Nephron (organoid): Measurements from ENCODE around the gene COL10A1.
A peak's percentile ranks its signal among the peaks of the same experiment; 100 is the strongest.

Experiments
- H3K27ac Mint-ChIP-seq, 3 experiments: 2 replicates each; pipeline ENCODE4 v1.8.0; 2020; ENCODE audit warnings: mixed read lengths in 3 of 3, mild to moderate bottlenecking in 2 of 3, moderate library complexity in 1 of 3
- H3K27me3 Mint-ChIP-seq: 2 replicates; pipeline ENCODE4 v1.8.0; 2021; ENCODE audit warnings: low read depth, mild to moderate bottlenecking, moderate library complexity, mixed read lengths
- H3K36me3 Mint-ChIP-seq: 2 replicates; pipeline ENCODE4 v1.8.0; 2020; ENCODE audit warnings: low read depth, mixed read lengths
- H3K4me1 Mint-ChIP-seq: 2 replicates; pipeline ENCODE4 v1.8.0; 2020; ENCODE audit warnings: mixed read lengths
- H3K4me3 Mint-ChIP-seq, 3 experiments: 2 replicates each; pipeline ENCODE4 v1.8.0; 2020; ENCODE audit warnings: mild to moderate bottlenecking in 3 of 3, mixed read lengths in 3 of 3, moderate library complexity in 2 of 3
- H3K9me3 Mint-ChIP-seq: 2 replicates; pipeline ENCODE4 v1.8.0; 2020; ENCODE audit warnings: mixed read lengths
- TF ChIP-seq, protein P1 (sequence below), 3 experiments: fragments of 200-600 bp; sonication (generic); IDR thresholded peaks; one replicate each; pipeline ENCODE4 v1.5.0; 2021; ENCODE audit warnings: antibody characterized with exemption in 3 of 3; ENCODE audit not compliant: unreplicated experiment in 3 of 3

Gene COL10A1

DNA sequence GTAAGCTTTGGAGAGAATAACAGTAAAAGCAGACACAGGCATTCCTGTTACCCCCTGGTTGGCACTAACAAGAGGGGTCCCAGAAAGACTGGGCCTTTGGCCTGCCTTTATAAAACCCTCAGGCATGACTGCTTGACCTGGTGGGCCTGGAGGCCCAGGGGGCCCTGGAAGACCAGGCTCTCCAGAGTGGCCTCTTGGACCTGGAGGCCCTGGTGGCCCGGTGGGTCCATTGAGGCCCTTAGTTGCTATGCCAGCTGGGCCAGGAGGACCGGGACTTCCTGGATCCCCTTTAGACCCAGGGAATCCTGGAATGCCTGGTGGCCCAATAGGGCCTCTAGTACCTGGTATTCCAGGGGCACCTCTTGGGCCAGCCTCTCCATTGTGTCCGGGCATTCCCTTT, 5.5 kb downstream of the COL10A1 start:
- Mint-ChIP-seq H3K4me3 (no peak overlapping the region), H3K27ac (no peak overlapping the region), H3K9me3 (no peaks in the 10 kb centered on the region), H3K4me1 (no peaks in the 10 kb centered on the region), H3K36me3 (peaks cover 11% of the 10 kb centered on the region), H3K27me3 (no peaks in the 10 kb centered on the region)
- TF ChIP-seq, protein P1, sequence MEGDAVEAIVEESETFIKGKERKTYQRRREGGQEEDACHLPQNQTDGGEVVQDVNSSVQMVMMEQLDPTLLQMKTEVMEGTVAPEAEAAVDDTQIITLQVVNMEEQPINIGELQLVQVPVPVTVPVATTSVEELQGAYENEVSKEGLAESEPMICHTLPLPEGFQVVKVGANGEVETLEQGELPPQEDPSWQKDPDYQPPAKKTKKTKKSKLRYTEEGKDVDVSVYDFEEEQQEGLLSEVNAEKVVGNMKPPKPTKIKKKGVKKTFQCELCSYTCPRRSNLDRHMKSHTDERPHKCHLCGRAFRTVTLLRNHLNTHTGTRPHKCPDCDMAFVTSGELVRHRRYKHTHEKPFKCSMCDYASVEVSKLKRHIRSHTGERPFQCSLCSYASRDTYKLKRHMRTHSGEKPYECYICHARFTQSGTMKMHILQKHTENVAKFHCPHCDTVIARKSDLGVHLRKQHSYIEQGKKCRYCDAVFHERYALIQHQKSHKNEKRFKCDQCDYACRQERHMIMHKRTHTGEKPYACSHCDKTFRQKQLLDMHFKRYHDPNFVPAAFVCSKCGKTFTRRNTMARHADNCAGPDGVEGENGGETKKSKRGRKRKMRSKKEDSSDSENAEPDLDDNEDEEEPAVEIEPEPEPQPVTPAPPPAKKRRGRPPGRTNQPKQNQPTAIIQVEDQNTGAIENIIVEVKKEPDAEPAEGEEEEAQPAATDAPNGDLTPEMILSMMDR (IDR thresholded peaks at IDR 0.05; ENCODE audit: unreplicated experiment in 3 of 3): no peak

DNA sequence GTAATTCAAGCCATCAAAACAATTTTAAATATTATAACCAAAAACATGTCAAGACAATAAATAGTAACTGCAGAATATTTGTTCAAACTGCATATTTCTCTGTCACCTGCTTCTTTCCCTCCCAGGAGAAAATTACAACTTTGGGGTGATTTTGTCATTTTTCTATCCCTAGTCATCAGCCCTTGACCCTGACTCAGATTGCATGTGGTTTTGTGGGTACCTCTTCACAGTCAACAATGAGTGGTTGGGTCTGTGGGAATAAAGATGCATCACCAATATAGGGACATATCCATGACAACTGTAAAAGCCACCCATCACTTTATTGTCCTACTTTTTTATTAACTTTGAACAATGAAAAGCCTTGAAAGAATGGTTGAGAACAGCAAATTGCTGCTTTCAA, 7.3 kb downstream of the COL10A1 start:
- no peak overlapping the region for H3K27ac Mint-ChIP-seq
- TF ChIP-seq, protein P1 (IDR thresholded peaks at IDR 0.05; ENCODE audit: unreplicated experiment in 3 of 3): no peak
- no peaks in the 10 kb centered on the region for H3K27me3 Mint-ChIP-seq
- H3K4me3 Mint-ChIP-seq: no peak overlapping the region
- H3K9me3 Mint-ChIP-seq: no peaks in the 10 kb centered on the region
- no peaks in the 10 kb centered on the region for H3K4me1 Mint-ChIP-seq
- peaks cover 19% of the 10 kb centered on the region for H3K36me3 Mint-ChIP-seq

DNA sequence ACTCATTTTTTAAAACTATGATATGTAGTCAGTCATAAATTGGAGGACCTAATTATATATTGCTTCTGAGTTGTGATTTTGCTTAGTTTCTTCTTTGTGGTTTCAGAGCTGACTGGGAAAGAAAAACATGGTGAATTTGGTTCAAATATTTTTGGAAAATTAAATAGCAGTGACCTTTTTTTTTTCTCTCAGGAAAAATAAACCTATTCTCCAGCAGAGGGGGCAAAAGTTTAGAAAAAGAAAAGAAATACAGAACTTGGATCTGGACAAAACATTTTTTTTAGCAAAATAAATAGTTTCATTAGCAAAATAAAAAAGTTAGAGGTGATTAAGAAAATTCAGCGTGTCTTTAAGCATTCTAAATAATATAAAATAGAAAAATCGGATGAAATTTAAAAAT, 10.2 kb downstream of the COL10A1 start:
- H3K9me3 Mint-ChIP-seq: no peaks in the 10 kb centered on the region
- no peak overlapping the region for H3K27ac Mint-ChIP-seq
- TF ChIP-seq, protein P1 (IDR thresholded peaks at IDR 0.05; ENCODE audit: unreplicated experiment in 3 of 3): peak; percentile 34 to 52 (median 44)
- peaks cover 26% of the 10 kb centered on the region for H3K36me3 Mint-ChIP-seq
- no peak overlapping the region for H3K4me3 Mint-ChIP-seq
- no peaks in the 10 kb centered on the region for H3K27me3 Mint-ChIP-seq
- no peaks in the 10 kb centered on the region for H3K4me1 Mint-ChIP-seq

DNA sequence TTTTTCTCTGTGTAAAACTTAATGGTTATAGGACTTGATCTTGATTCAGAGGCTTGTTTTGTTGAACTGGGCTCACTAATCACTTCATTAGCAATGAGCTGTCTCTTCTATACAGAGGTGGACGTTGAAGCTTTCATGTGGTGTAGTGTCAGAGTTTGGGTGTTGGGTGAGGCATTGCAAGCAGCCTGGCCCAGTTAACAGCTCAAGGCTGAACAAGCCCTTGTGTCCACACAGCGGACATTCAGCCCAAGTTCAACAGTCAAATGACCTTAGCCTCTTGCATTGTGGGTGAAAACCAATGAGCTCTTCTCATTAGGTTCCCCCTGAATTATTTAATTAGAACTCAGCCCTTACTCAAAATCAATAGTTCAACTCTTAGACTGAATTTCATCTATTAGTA, 12.5 kb downstream of the COL10A1 start:
- Mint-ChIP-seq H3K27me3 (no peaks in the 10 kb centered on the region), H3K27ac (no peak overlapping the region), H3K4me1 (peaks cover 5% of the 10 kb centered on the region), H3K9me3 (no peaks in the 10 kb centered on the region), H3K4me3 (no peak overlapping the region), H3K36me3 (peaks cover 39% of the 10 kb centered on the region)
- TF ChIP-seq, protein P1 (IDR thresholded peaks at IDR 0.05; ENCODE audit: unreplicated experiment in 3 of 3): no peak

DNA sequence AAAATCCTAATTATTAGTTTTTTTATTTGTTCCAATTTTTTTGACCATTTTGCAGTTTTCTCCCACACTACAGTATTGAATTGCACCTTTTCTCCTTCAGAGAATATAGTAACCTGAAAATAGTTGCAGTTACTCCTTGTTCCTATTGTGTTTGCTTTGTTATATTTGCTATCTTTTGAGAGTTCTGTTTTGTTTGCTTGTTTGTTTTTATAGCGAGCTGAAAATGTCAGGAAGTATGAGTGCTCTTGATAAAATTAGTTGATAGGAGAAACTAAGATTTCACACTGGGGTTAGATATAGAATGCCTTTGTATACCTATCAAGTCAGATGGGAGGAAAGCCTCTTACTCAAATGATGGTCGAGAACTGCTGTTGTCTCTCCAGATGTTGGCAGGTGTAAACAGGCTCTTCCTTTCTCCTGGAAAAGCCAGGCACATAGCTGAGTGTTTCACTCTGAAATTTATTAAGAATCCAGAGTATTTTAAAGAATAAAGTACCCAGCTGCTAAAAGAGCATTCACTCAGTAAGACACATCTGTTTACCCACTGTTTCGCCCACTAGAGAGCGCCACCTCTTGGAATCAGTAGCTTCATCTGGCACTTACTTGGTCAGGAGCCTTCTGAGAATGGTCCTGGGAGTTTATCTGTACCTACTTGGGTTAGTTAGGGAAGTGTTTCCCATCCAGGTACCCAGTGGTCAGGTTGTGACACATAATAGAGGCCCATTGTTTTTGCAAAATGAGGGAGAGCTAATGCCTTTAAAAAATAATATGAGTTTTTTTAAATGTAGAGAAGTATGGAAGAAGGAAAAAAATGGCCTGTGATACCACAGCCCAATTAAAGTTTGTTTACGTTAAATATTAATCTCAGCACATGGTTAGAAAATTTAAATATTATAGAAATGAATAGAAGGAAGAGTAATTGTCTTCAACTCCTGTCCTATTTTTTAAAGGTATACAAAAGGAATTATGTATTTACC, 14.1 kb downstream of the COL10A1 start:
- H3K4me1 Mint-ChIP-seq: peaks cover 5% of the 10 kb centered on the region
- no peak overlapping the region for H3K27ac Mint-ChIP-seq
- H3K4me3 Mint-ChIP-seq: no peak overlapping the region
- TF ChIP-seq, protein P1 (IDR thresholded peaks at IDR 0.05; ENCODE audit: unreplicated experiment in 3 of 3): peak in 2 of 3 experiments; percentile 34 to 44
- no peaks in the 10 kb centered on the region for H3K27me3 Mint-ChIP-seq
- no peaks in the 10 kb centered on the region for H3K9me3 Mint-ChIP-seq
- peaks cover 35% of the 10 kb centered on the region for H3K36me3 Mint-ChIP-seq

DNA sequence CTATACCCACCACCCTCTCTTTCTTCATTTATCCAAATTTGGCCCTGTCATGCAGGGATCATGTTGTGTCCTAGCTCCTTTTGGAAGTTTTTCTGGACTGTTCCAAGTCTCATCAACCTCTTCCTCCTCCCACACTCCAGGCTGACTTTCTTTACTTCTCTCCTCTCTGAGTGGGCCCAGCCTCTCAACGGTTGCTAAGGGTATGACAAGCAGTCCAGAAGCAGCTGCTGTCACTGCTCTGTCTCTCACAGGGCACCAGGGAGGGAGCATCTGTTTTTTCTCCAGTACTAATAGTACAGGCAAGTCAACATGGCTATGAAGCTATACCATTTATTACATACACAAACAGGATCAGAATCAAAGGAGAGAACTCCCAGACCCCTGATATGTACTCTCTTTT, 17.1 kb downstream of the COL10A1 start:
- H3K4me1 Mint-ChIP-seq: peaks cover 5% of the 10 kb centered on the region
- H3K9me3 Mint-ChIP-seq: no peaks in the 10 kb centered on the region
- TF ChIP-seq, protein P1 (IDR thresholded peaks at IDR 0.05; ENCODE audit: unreplicated experiment in 3 of 3): no peak
- no peak overlapping the region for H3K4me3 Mint-ChIP-seq
- H3K27me3 Mint-ChIP-seq: no peaks in the 10 kb centered on the region
- H3K36me3 Mint-ChIP-seq: peaks cover 28% of the 10 kb centered on the region
- no peak overlapping the region for H3K27ac Mint-ChIP-seq
